ENCODE measurements around the gene SLC25A19.

The SLC25A19 gene

DNA sequence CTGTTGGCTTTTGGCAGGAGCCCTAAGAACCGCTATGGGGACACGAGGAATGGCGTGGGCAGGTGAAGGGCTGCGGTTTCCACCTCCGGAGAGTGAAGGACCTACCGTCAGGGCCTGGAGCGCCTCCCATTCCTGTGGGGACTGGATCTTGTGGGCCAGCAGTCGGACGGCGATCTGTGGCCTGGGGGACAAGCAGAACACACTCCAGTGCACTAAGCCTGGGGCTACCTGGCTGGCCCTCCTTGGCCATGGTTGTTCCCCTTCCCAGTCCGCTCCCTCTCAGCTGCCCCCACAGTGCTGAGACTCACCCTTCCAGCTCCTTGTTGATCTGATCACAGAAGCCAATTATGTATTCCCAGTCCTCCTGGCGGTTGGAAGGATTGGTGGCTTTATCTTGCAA is 42.8 kb downstream of the SLC25A19 start:
- TF ChIP-seq, protein P1, sequence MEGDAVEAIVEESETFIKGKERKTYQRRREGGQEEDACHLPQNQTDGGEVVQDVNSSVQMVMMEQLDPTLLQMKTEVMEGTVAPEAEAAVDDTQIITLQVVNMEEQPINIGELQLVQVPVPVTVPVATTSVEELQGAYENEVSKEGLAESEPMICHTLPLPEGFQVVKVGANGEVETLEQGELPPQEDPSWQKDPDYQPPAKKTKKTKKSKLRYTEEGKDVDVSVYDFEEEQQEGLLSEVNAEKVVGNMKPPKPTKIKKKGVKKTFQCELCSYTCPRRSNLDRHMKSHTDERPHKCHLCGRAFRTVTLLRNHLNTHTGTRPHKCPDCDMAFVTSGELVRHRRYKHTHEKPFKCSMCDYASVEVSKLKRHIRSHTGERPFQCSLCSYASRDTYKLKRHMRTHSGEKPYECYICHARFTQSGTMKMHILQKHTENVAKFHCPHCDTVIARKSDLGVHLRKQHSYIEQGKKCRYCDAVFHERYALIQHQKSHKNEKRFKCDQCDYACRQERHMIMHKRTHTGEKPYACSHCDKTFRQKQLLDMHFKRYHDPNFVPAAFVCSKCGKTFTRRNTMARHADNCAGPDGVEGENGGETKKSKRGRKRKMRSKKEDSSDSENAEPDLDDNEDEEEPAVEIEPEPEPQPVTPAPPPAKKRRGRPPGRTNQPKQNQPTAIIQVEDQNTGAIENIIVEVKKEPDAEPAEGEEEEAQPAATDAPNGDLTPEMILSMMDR (IDR thresholded peaks at IDR 0.05; ENCODE audit: low read depth, low read length), result no peak
- TF ChIP-seq MYC (IDR thresholded peaks at IDR 0.05; ENCODE audit: low read depth, low read length) (no peak), POLR2A (IDR thresholded peaks at IDR 0.05; ENCODE audit: extremely low read depth, insufficient read length) (no peak)
- TF ChIP-seq, protein P2, sequence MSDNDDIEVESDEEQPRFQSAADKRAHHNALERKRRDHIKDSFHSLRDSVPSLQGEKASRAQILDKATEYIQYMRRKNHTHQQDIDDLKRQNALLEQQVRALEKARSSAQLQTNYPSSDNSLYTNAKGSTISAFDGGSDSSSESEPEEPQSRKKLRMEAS (IDR thresholded peaks at IDR 0.05; ENCODE audit: low read depth, low read length), result no peak
- no peak for DNase-seq (ENCODE audit: low read depth)
- no peak overlapping the region for H3K4me3 ChIP-seq (ENCODE audit: low read depth, low read length)

DNA sequence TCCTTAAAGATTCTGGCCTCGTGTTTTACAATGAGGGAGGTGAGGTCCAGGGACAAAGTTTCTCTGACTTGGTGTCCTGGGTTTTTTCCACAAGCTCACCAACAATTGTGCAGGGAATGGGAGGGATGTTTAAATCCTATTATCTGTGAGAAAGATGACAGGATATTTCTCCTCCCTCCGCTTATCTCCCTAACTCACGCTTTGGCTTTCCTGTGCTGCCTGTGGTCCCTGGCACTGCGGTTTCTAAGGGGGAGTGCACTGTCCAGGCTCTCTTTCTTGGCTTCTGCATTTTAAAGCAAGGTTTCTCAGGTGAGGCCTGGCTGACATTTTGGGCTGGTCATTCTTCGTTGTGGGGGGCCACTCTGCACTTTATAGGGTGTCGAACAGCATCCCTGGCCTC is 44.2 kb downstream of the SLC25A19 start:
- DNase-seq (ENCODE audit: low read depth), result no peak
- TF ChIP-seq, protein P2 (IDR thresholded peaks at IDR 0.05; ENCODE audit: low read depth, low read length), result no peak
- TF ChIP-seq MYC (IDR thresholded peaks at IDR 0.05; ENCODE audit: low read depth, low read length) (no peak), POLR2A (IDR thresholded peaks at IDR 0.05; ENCODE audit: extremely low read depth, insufficient read length) (no peak)
- TF ChIP-seq, protein P1 (IDR thresholded peaks at IDR 0.05; ENCODE audit: low read depth, low read length), result no peak

DNA sequence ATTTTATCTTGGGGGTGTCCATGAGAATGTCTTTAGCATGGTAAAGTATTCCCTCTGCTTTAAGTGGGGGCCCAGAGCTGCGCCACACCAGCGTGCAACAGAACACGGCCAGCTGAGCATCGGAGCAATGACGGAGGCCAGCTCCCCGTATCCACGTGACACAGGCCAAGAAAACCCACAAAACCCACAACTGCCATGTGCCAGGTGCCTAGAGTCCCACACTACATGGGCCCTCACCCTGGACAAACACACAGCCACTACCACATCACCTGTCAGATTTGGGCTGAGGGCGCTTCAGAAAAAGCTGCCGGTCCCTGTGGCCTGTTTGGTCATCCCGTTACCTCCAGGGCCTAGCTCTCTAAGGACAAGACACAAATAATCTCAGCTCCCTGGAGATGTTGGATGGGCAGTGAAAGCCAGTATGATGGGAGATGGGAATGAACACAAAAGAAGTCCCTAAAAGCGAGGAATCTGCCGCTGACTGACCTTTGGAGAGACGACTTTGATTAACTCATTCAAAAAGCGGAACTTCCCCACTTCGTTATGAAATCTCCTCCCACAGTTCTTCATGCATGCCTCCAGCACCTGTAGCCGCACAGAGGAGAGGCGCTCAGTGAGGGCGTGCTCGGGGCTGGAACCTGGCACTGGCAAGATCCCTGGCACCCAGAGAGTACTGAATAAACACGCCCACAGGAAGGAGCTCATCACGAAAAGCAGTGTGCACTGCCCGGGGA is 44.9 kb downstream of the SLC25A19 start:
- peak; percentile 86 for DNase-seq (ENCODE audit: low read depth)
- H3K4me3 ChIP-seq (ENCODE audit: low read depth, low read length), result no peak overlapping the region
- no peak for TF ChIP-seq POLR2A (IDR thresholded peaks at IDR 0.05; ENCODE audit: extremely low read depth, insufficient read length)
- TF ChIP-seq MYC (IDR thresholded peaks at IDR 0.05; ENCODE audit: low read depth, low read length), result peak; percentile 58; the same call in 1 of the 2 replicates
- TF ChIP-seq, protein P2 (IDR thresholded peaks at IDR 0.05; ENCODE audit: low read depth, low read length), result peak; percentile 51
- TF ChIP-seq, protein P1 (IDR thresholded peaks at IDR 0.05; ENCODE audit: low read depth, low read length), result no peak

More for the DNA sequence above, 44.2 kb downstream of the SLC25A19 start:
- H3K4me3 ChIP-seq (ENCODE audit: low read depth, low read length), result no peak overlapping the region

DNA sequence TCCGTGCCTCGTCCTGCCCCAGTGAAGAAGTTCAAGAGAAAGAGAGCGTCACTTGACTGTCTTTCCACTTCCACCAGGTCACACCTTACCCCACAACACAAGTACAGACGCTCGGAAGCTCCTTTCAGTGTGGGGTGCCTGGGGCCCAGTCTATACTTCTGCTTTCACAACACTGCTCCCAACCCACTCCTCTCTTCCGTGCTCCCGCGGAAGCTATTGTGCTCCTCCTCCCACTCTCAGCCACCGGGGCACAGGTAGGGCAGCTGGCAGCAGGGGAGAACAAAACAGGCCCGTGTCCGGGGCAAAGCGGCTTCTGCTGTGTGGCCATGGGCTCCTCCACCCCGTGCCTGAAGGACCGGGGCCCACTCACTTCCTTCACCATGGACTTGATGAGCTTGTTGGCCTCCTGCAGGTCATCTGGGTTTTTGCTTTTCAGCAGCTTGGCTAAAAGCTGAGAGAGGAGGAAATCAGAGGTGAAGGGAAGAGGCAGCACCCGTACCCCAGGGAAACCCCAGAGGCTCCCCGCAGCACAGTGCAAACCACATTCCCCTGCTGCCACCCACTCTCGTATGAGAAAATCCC is 46.7 kb downstream of the SLC25A19 start:
- no peak for DNase-seq (ENCODE audit: low read depth)
- H3K4me3 ChIP-seq (ENCODE audit: low read depth, low read length), result no peak overlapping the region
- TF ChIP-seq POLR2A (IDR thresholded peaks at IDR 0.05; ENCODE audit: extremely low read depth, insufficient read length) (no peak), MYC (IDR thresholded peaks at IDR 0.05; ENCODE audit: low read depth, low read length) (no peak)
- TF ChIP-seq, protein P2 (IDR thresholded peaks at IDR 0.05; ENCODE audit: low read depth, low read length), result no peak
- TF ChIP-seq, protein P1 (IDR thresholded peaks at IDR 0.05; ENCODE audit: low read depth, low read length), result no peak

DNA sequence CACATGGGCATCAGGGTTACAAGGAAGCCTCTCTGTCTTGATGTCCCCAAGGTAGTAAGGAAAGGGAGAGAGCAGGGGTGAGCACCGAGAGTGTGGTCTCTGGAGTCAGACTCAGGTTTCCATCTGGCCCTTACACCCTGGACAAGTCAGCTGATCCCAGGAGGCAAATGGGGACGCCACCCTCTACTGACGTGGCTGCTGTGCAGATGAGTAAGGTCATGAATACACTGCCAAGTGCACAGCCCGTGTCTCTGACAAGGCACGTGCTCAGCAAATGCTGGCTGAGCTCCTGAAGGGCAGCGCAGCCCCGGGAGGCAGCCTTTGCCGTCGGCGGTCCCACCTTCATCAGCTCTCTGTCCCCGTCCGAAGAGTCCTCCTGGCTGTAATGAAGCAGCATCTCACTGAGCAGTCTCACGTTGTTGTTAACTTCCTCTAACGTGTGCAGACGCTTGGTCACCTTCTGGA is 47.2 kb downstream of the SLC25A19 start:
- no peak for TF ChIP-seq POLR2A (IDR thresholded peaks at IDR 0.05; ENCODE audit: extremely low read depth, insufficient read length)
- TF ChIP-seq, protein P1 (IDR thresholded peaks at IDR 0.05; ENCODE audit: low read depth, low read length), result no peak
- no peak for TF ChIP-seq MYC (IDR thresholded peaks at IDR 0.05; ENCODE audit: low read depth, low read length)
- TF ChIP-seq, protein P2 (IDR thresholded peaks at IDR 0.05; ENCODE audit: low read depth, low read length), result no peak
- DNase-seq (ENCODE audit: low read depth), result no peak
- H3K4me3 ChIP-seq (ENCODE audit: low read depth, low read length), result no peak overlapping the region
